Neural cell (in vitro differentiated cells): ENCODE results near the gene SPAG6.

ENCODE experiments used
- CTCF ChIP-seq: fragments of 450-650 bp; IDR thresholded peaks from 2 replicates; pipeline ENCODE4 v1.5.1; 2014; ENCODE audit warnings: antibody characterized with exemption, mild to moderate bottlenecking, moderate library complexity; ENCODE audit not compliant: poor library complexity, severe bottlenecking
- EP300 ChIP-seq: fragments of 450-650 bp; conservative IDR thresholded peaks from 2 replicates; pipeline ENCODE4 v1.6.1; 2014; ENCODE audit warnings: antibody characterized with exemption, mild to moderate bottlenecking, moderate library complexity; ENCODE audit not compliant: poor library complexity, severe bottlenecking
- EZH2 ChIP-seq: fragments of 200-600, 300-800 bp; shearing (Covaris generic), sonication (generic); IDR thresholded peaks from 2 replicates; pipeline ENCODE4 v1.6.1; 2014; ENCODE audit warnings: antibody characterized with exemption, low read length, borderline replicate concordance, mild to moderate bottlenecking; ENCODE audit not compliant: insufficient read depth, poor library complexity, severe bottlenecking
- MXI1 ChIP-seq: fragments of 450-650 bp; conservative IDR thresholded peaks from 2 replicates; pipeline ENCODE4 v1.6.1; 2014; ENCODE audit warnings: antibody characterized with exemption, mild to moderate bottlenecking; ENCODE audit not compliant: poor library complexity, severe bottlenecking
- POLR2AphosphoS5 ChIP-seq: IDR thresholded peaks from 2 replicates; pipeline ENCODE4 v1.6.1; 2012
- RAD21 ChIP-seq: fragments of 450-650 bp; conservative IDR thresholded peaks from 2 replicates; pipeline ENCODE4 v1.6.1; 2014; ENCODE audit warnings: antibody characterized with exemption, mild to moderate bottlenecking, moderate library complexity
- REST ChIP-seq: IDR thresholded peaks from 2 replicates; pipeline ENCODE4 v1.6.1; 2012; ENCODE audit warnings: borderline replicate concordance
- SMC3 ChIP-seq: fragments of 450-650 bp; conservative IDR thresholded peaks from 2 replicates; pipeline ENCODE4 v1.6.1; 2014; ENCODE audit warnings: antibody characterized with exemption, mild to moderate bottlenecking, moderate library complexity; ENCODE audit not compliant: poor library complexity
- TAF1 ChIP-seq: IDR thresholded peaks from 2 replicates; pipeline ENCODE4 v1.6.1; 2012; ENCODE audit warnings: low read depth

GRCh38 chr10:22329150-22329549 is 16.1 kb upstream of the SPAG6 start:
- TF ChIP-seq CTCF, result no peak
- no peak for TF ChIP-seq POLR2AphosphoS5
- TF ChIP-seq EZH2, result no peak
- no peak for TF ChIP-seq EP300
- TF ChIP-seq REST, result no peak
- no peak for TF ChIP-seq RAD21
- TF ChIP-seq MXI1, result no peak
- no peak for TF ChIP-seq SMC3
- no peak for TF ChIP-seq TAF1
